ENCODE measurements around the gene NOS1AP. TPM values are rescaled to one million over a fixed set of nuclear protein-coding genes. Genes with fewer than 3 reads are reported as not detected.

NOS1AP gene
- total RNA-seq, 4 donors from 2014 or later: 1.1 to 3.5 (median 2.6) TPM

DNA sequence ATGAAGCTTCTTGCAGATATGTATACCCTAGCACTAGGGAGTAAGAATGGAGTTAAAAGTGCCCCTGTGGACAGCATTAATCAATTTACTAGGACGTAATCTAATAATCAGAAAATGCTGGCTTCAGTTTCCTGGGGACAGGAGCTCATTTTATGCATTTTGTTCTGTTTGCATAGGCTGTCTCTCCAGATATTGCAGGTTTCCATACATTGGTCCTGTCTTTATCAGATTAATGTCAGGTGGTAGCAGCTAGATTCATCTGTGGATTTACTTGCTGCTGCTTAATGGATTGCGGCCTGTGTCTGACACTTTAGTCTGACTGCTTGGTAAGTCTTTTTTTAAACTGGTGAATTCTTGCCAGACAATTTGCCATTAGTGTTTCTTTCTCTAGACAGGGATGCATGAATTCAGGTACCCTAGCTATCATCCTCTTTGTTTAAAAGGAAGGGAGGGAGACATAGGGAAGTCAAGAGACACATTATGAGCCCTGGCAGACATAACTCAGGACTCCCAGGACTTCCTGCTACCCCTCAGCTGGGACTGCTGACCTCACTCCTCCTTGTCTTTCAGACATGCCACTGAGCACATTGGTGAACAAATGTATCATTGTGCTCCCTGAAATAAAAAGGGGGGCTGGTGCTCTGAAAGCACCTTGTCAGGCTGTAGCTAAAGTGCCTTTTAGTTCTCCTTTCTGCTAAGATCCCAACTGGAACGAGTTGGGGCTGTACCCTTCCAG is 47.7 kb downstream of the NOS1AP start:
- whole genome bisulfite sequencing, 2 donors: 72 to 78% methylated on average over 3 of the region's 3 CpGs
- intact Hi-C loops (cut with DNase I; ENCODE audit: low total_unique reads): no loop called here
- no peak overlapping the region for H3K4me3 ChIP-seq (ENCODE audit: low read depth, poor library complexity, severe bottlenecking)
- no peak for DNase-seq (ENCODE audit: low spot score in 2 of 2)
- TF ChIP-seq POLR2A (IDR thresholded peaks at IDR 0.05): no peak
- TF ChIP-seq CTCF (IDR thresholded peaks at IDR 0.05): no peak

DNA sequence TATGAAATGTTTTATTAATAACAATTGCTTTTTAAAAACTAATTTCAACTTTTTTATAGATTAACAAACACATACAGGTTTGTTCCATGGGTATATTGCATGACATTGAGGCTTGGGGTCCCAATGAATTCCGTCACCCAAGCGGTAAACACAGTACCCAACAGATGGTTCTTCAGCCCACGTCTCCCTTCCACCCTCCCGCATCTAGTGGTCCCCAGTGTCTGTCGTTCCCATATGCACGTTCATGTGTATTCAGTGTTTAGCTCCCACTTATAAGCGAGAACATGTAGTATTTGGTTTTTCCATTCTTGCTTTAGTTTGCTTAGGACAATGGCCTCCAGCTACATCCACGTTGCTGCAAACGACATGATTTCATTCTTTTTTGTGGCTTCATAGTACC is 48.6 kb downstream of the NOS1AP start:
- no peak overlapping the region for H3K4me3 ChIP-seq (ENCODE audit: low read depth, poor library complexity, severe bottlenecking)
- 87 to 88% methylated on average over 9 of the region's 9 CpGs for WGBS, 2 donors
- no peak for DNase-seq (ENCODE audit: low spot score in 2 of 2)
- no peak for TF ChIP-seq CTCF (IDR thresholded peaks at IDR 0.05)
- intact Hi-C loops (cut with DNase I; ENCODE audit: low total_unique reads): no loop called here

DNA sequence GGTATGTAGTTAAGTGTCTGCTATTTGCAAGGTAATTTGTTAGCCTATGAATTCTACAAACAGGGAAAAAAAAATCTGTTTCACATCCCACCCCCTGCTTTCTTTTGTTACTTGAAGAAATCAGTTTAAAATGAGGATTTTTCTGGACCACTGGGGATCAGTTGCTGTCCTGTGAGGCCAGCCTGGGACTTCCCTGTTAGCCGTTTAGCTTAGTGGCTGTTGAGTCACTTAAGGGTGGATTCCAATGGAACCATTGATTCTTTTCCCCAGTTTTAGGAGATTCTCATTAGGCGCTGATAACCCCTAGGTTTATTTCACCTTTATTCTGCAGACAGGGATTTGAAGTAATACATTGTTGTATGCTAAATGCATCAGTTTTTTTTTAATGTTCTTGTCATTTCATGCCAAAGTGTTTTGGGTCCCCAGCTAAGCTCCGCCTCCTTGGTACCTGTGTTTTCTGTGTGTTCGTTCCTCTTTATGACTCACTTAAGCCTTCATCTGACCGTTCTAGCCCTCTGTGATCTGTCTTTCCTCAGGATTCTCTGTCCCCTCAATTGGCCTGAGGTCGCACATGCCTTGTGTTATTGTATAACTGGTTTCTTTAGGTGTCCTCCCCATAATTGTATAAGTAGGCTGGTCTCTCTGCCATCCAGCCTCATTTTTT is 59.3 kb downstream of the NOS1AP start:
- WGBS, 2 donors: 77 to 82% methylated on average over 6 of the region's 6 CpGs
- TF ChIP-seq CTCF (IDR thresholded peaks at IDR 0.05) (no peak), POLR2A (IDR thresholded peaks at IDR 0.05) (no peak)
- DNase-seq (ENCODE audit: low spot score in 2 of 2): no peak
- H3K4me3 ChIP-seq (ENCODE audit: low read depth, poor library complexity, severe bottlenecking): no peak overlapping the region
- intact Hi-C loops (cut with DNase I; ENCODE audit: low total_unique reads): no loop called here

- intact Hi-C loops (cut with DNase I; ENCODE audit: low total_unique reads): no loop called here
- WGBS, 2 donors: 75 to 100% methylated on average over 2 of the region's 2 CpGs
Observed at GRCh38 chr1:162130308-162130707, 60.8 kb downstream of the NOS1AP start.

DNA sequence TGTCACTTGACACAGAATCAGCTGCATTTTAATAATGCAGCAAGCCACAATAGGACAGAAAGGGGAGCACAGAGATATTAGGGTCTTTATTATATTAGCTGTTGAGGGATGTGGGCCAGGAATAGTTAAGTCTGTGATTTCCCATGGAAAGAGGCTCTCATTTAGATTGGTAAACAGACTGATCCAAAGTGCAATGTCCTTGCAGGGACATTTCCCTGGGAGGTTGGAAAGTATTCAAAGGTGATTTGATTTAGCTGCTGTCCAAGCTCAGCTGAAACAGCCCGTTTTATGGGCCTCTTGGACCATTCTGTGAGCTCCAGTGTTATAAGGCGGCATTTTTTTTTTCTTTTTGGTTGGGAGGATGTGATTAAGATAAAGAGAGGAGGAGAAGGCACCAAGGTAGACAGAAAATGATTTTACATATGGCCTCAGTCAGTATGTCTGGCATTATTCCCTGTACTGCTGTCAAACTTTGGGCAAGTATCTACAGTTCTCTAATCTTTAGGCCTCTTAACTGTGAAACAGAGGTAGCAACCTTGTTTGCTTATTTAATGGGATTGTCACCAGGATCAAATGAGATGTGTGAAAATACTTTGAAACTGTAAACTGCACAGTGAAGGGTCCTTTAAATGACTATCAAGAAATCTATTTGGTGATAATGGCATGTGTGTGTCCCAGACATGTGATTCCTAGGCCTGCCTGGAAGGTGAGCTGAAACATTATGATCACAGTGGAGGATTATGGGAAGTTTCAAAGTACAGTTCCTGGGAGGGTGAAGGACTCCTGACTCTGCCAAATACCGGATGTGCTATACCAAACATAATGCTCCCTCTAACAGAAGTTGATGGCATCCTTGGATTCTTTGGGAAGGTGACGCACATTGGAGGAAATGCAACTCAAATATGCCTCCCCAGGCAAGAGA is 62.2 kb downstream of the NOS1AP start:
- no peak overlapping the region for H3K4me3 ChIP-seq (ENCODE audit: low read depth, poor library complexity, severe bottlenecking)
- WGBS, 2 donors: 61 to 86% methylated on average over 4 of the region's 4 CpGs
- no peak for DNase-seq (ENCODE audit: low spot score in 2 of 2)
- intact Hi-C loops (cut with DNase I; ENCODE audit: low total_unique reads): no loop called here
- TF ChIP-seq CTCF (IDR thresholded peaks at IDR 0.05): no peak

More at GRCh38 chr1:162130308-162130707, 60.8 kb downstream of the NOS1AP start:
- no peak for TF ChIP-seq CTCF (IDR thresholded peaks at IDR 0.05)
- TF ChIP-seq POLR2A (IDR thresholded peaks at IDR 0.05): no peak
- DNase-seq (ENCODE audit: low spot score in 2 of 2): no peak
- no peak overlapping the region for H3K4me3 ChIP-seq (ENCODE audit: low read depth, poor library complexity, severe bottlenecking)

Data from lower leg skin (tissue), 4 donors.